GM23338 (cell line): Measurements from ENCODE around the gene CDCA4. TPM values are rescaled to one million over a fixed set of nuclear protein-coding genes. Genes with fewer than 3 reads are reported as not detected.

Source experiments
- ATAC-seq: fragments of 200-7000 bp; cut with Tn5 transposase; 3 replicates; pipeline ENCODE4 v1.9.1; 2020
- DNase-seq: peaks from one replicate; pipeline ENCODE4 v3.0.0-alpha.2; 2015; ENCODE audit warnings: low spot score
- H2AFZ ChIP-seq: fragments of 200-600 bp; sonication (generic); 2 replicates; pipeline ENCODE4 v1.8.0; 2016; ENCODE audit warnings: antibody characterized with exemption, mild to moderate bottlenecking, moderate library complexity
- H3F3A ChIP-seq: fragments of 200-600 bp; sonication (generic); replicated peaks from 2 replicates; pipeline ENCODE4 v1.8.0; 2017; ENCODE audit warnings: antibody characterized with exemption, mixed run types, low read depth
- H3K27ac ChIP-seq: fragments of 200-600 bp; sonication (generic); 2 replicates; pipeline ENCODE4 v1.6.1; 2016; ENCODE audit warnings: low read depth
- H3K27me3 ChIP-seq: fragments of 200-600 bp; sonication (generic); 2 replicates; pipeline ENCODE4 v1.8.0; 2016; ENCODE audit warnings: mild to moderate bottlenecking, mixed run types, moderate library complexity; ENCODE audit not compliant: insufficient read depth
- H3K36me3 ChIP-seq: fragments of 200-600 bp; sonication (generic); 2 replicates; pipeline ENCODE4 v1.8.0; 2016; ENCODE audit warnings: mild to moderate bottlenecking; ENCODE audit not compliant: insufficient read depth
- H3K4me1 ChIP-seq: fragments of 200-600 bp; sonication (generic); 2 replicates; pipeline ENCODE4 v1.8.0; 2016; ENCODE audit warnings: mild to moderate bottlenecking, moderate library complexity; ENCODE audit not compliant: insufficient read depth
- H3K4me2 ChIP-seq: fragments of 200-600 bp; sonication (generic); 2 replicates; pipeline ENCODE4 v1.7.1; 2017; ENCODE audit warnings: mixed run types
- H3K4me3 ChIP-seq: fragments of 200-600 bp; sonication (generic); 2 replicates; pipeline ENCODE4 v1.6.1; 2016; ENCODE audit warnings: mixed run types
- H3K79me2 ChIP-seq: fragments of 200-600 bp; sonication (generic); replicated peaks from 2 replicates; pipeline ENCODE4 v1.8.0; 2017; ENCODE audit warnings: mild to moderate bottlenecking; ENCODE audit not compliant: insufficient read depth
- H3K9me2 ChIP-seq: fragments of 200-600 bp; sonication (generic); 2 replicates; pipeline ENCODE4 v1.8.0; 2017; ENCODE audit not compliant: insufficient read depth
- H4K20me1 ChIP-seq: fragments of 200-600 bp; sonication (generic); replicated peaks from 2 replicates; pipeline ENCODE4 v1.8.0; 2017; ENCODE audit warnings: mild to moderate bottlenecking; ENCODE audit not compliant: insufficient read depth
- H3K27ac Mint-ChIP-seq: 2 replicates; pipeline ENCODE4 v1.8.0; 2020; ENCODE audit warnings: inconsistent platforms, mild to moderate bottlenecking, moderate library complexity, mixed read lengths
- H3K27me3 Mint-ChIP-seq: 3 replicates; pipeline ENCODE4 v1.8.0; 2022; ENCODE audit warnings: low read depth, mild to moderate bottlenecking, moderate library complexity, mixed read lengths, inconsistent platforms; ENCODE audit not compliant: insufficient read depth, poor library complexity
- H3K36me3 Mint-ChIP-seq: 3 replicates; pipeline ENCODE4 v1.8.0; 2021; ENCODE audit warnings: low read depth, mild to moderate bottlenecking, inconsistent platforms, moderate library complexity, mixed read lengths
- H3K4me1 Mint-ChIP-seq: 3 replicates; pipeline ENCODE4 v1.8.0; 2020; ENCODE audit warnings: mild to moderate bottlenecking, inconsistent platforms, mixed read lengths
- H3K4me3 Mint-ChIP-seq: 3 replicates; pipeline ENCODE4 v1.8.0; 2021; ENCODE audit warnings: moderate library complexity, mild to moderate bottlenecking, inconsistent platforms, mixed read lengths
- H3K9me3 Mint-ChIP-seq: 3 replicates; pipeline ENCODE4 v1.8.0; 2020; ENCODE audit warnings: moderate library complexity, mild to moderate bottlenecking, inconsistent platforms, mixed read lengths
- CREB1 ChIP-seq: fragments of 250-450 bp; sonication (Bioruptor Pico); IDR thresholded peaks from 2 replicates; pipeline ENCODE4 v1.5.0; 2020; ENCODE audit warnings: low read depth, mild to moderate bottlenecking, moderate library complexity
- CTCF ChIP-seq, 2 experiments: fragments of 200-600 bp in 1 of 2; sonication (generic) in 1 of 2; conservative IDR thresholded peaks; 2 replicates each; pipeline versions ENCODE4 v1.5.1 to v1.6.1; 2016 to 2017; ENCODE audit warnings: antibody characterized with exemption in 2 of 2, low read depth in 2 of 2, mild to moderate bottlenecking in 2 of 2, moderate library complexity in 1 of 2
- ETS1 ChIP-seq: IDR thresholded peaks from 2 replicates; pipeline ENCODE4 v1.6.1; 2016; ENCODE audit warnings: antibody characterized with exemption
- EZH2 ChIP-seq: fragments of 200-600 bp; sonication (generic); IDR thresholded peaks from one replicate; pipeline ENCODE4 v1.8.0; 2017; ENCODE audit warnings: antibody characterized with exemption, mild to moderate bottlenecking, low read depth; ENCODE audit not compliant: unreplicated experiment
- NANOG ChIP-seq: IDR thresholded peaks from 2 replicates; pipeline ENCODE4 v1.6.1; 2016; ENCODE audit warnings: antibody characterized with exemption, borderline replicate concordance
- STAT1 ChIP-seq: IDR thresholded peaks from one replicate; pipeline ENCODE4 v1.6.1; 2016; ENCODE audit warnings: antibody characterized with exemption; ENCODE audit not compliant: unreplicated experiment
- ZNF114 ChIP-seq: fragments of 250-450 bp; sonication (Bioruptor Pico); IDR thresholded peaks from 2 replicates; pipeline ENCODE4 v1.5.0; 2020; ENCODE audit warnings: mild to moderate bottlenecking, moderate library complexity
- polyA plus RNA-seq: library from polyadenylated mRNA; unstranded; fragments of >200 nt; fragmentation: Nextera tagmentation; extraction: Ambion mirVana; gene quantifications from 2 replicates; pipeline ENCODE4 v1.2.1, GENCODE V29; 2016
- total RNA-seq: library from RNA; depleted of rRNA; stranded (reverse); fragments of >200 nt; shearing (Covaris generic); gene quantifications from 2 replicates; pipeline ENCODE4 v1.2.3, GENCODE V29; 2014
- TF ChIP-seq, protein P1 (sequence below): fragments of 250-450 bp; sonication (Bioruptor Pico); IDR thresholded peaks from 2 replicates; pipeline ENCODE4 v1.5.0; 2020; ENCODE audit warnings: mild to moderate bottlenecking, moderate library complexity
- TF ChIP-seq, protein P2 (sequence below): IDR thresholded peaks from one replicate; pipeline ENCODE4 v1.6.1; 2018; ENCODE audit warnings: antibody characterized with exemption; ENCODE audit not compliant: unreplicated experiment

CDCA4 gene
- total and polyA plus RNA-seq, 2 experiments from 2014 or later, result 32.6 to 70.7 TPM

- no peak overlapping the region for H3K27ac ChIP-seq
Observed at GRCh38 chr14:105007593-105008264, 13.2 kb downstream of the CDCA4 start.

More at GRCh38 chr14:105007593-105008264, 13.2 kb downstream of the CDCA4 start:
- no peak for TF ChIP-seq EZH2
- TF ChIP-seq STAT1, result no peak
- TF ChIP-seq CTCF (conservative IDR thresholded peaks at IDR 0.05; ENCODE audit: low read depth in 2 of 2), result no peak
- TF ChIP-seq, protein P1, sequence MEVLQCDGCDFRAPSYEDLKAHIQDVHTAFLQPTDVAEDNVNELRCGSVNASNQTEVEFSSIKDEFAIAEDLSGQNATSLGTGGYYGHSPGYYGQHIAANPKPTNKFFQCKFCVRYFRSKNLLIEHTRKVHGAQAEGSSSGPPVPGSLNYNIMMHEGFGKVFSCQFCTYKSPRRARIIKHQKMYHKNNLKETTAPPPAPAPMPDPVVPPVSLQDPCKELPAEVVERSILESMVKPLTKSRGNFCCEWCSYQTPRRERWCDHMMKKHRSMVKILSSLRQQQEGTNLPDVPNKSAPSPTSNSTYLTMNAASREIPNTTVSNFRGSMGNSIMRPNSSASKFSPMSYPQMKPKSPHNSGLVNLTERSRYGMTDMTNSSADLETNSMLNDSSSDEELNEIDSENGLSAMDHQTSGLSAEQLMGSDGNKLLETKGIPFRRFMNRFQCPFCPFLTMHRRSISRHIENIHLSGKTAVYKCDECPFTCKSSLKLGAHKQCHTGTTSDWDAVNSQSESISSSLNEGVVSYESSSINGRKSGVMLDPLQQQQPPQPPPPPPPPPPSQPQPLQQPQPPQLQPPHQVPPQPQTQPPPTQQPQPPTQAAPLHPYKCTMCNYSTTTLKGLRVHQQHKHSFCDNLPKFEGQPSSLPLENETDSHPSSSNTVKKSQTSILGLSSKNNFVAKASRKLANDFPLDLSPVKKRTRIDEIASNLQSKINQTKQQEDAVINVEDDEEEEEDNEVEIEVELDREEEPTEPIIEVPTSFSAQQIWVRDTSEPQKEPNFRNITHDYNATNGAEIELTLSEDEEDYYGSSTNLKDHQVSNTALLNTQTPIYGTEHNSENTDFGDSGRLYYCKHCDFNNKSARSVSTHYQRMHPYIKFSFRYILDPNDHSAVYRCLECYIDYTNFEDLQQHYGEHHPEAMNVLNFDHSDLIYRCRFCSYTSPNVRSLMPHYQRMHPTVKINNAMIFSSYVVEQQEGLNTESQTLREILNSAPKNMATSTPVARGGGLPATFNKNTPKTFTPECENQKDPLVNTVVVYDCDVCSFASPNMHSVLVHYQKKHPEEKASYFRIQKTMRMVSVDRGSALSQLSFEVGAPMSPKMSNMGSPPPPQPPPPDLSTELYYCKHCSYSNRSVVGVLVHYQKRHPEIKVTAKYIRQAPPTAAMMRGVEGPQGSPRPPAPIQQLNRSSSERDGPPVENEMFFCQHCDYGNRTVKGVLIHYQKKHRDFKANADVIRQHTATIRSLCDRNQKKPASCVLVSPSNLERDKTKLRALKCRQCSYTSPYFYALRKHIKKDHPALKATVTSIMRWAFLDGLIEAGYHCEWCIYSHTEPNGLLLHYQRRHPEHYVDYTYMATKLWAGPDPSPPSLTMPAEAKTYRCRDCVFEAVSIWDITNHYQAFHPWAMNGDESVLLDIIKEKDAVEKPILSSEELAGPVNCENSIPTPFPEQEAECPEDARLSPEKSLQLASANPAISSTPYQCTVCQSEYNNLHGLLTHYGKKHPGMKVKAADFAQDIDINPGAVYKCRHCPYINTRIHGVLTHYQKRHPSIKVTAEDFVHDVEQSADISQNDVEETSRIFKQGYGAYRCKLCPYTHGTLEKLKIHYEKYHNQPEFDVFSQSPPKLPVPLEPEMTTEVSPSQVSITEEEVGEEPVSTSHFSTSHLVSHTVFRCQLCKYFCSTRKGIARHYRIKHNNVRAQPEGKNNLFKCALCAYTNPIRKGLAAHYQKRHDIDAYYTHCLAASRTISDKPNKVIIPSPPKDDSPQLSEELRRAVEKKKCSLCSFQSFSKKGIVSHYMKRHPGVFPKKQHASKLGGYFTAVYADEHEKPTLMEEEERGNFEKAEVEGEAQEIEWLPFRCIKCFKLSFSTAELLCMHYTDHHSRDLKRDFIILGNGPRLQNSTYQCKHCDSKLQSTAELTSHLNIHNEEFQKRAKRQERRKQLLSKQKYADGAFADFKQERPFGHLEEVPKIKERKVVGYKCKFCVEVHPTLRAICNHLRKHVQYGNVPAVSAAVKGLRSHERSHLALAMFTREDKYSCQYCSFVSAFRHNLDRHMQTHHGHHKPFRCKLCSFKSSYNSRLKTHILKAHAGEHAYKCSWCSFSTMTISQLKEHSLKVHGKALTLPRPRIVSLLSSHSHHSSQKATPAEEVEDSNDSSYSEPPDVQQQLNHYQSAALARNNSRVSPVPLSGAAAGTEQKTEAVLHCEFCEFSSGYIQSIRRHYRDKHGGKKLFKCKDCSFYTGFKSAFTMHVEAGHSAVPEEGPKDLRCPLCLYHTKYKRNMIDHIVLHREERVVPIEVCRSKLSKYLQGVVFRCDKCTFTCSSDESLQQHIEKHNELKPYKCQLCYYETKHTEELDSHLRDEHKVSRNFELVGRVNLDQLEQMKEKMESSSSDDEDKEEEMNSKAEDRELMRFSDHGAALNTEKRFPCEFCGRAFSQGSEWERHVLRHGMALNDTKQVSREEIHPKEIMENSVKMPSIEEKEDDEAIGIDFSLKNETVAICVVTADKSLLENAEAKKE (CRISPR knock-in tag), result no peak
- no peak for TF ChIP-seq CREB1
- no peak for TF ChIP-seq ETS1
- no peak for TF ChIP-seq NANOG
- TF ChIP-seq, protein P2, sequence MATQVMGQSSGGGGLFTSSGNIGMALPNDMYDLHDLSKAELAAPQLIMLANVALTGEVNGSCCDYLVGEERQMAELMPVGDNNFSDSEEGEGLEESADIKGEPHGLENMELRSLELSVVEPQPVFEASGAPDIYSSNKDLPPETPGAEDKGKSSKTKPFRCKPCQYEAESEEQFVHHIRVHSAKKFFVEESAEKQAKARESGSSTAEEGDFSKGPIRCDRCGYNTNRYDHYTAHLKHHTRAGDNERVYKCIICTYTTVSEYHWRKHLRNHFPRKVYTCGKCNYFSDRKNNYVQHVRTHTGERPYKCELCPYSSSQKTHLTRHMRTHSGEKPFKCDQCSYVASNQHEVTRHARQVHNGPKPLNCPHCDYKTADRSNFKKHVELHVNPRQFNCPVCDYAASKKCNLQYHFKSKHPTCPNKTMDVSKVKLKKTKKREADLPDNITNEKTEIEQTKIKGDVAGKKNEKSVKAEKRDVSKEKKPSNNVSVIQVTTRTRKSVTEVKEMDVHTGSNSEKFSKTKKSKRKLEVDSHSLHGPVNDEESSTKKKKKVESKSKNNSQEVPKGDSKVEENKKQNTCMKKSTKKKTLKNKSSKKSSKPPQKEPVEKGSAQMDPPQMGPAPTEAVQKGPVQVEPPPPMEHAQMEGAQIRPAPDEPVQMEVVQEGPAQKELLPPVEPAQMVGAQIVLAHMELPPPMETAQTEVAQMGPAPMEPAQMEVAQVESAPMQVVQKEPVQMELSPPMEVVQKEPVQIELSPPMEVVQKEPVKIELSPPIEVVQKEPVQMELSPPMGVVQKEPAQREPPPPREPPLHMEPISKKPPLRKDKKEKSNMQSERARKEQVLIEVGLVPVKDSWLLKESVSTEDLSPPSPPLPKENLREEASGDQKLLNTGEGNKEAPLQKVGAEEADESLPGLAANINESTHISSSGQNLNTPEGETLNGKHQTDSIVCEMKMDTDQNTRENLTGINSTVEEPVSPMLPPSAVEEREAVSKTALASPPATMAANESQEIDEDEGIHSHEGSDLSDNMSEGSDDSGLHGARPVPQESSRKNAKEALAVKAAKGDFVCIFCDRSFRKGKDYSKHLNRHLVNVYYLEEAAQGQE, result no peak
- no peak for TF ChIP-seq ZNF114 (CRISPR knock-in tag)
- H3K79me2 ChIP-seq, result peaks cover 42% of the 10 kb centered on the region
- H3K27ac Mint-ChIP-seq, result no peak overlapping the region
- no peak for ATAC-seq
- H3F3A ChIP-seq, result no peaks in the 10 kb centered on the region
- no peaks in the 10 kb centered on the region for H3K9me2 ChIP-seq
- peaks cover 13% of the 10 kb centered on the region for H3K36me3 ChIP-seq
- H3K4me3 Mint-ChIP-seq, result no peak overlapping the region
- peaks cover 9% of the 10 kb centered on the region for H3K27me3 Mint-ChIP-seq
- H3K4me1 ChIP-seq, result no peaks in the 10 kb centered on the region
- no peaks in the 10 kb centered on the region for H3K4me1 Mint-ChIP-seq
- no peak overlapping the region for H3K4me3 ChIP-seq
- peaks cover 17% of the 10 kb centered on the region for H4K20me1 ChIP-seq
- no peak overlapping the region for H3K4me2 ChIP-seq
- no peak overlapping the region for H2AFZ ChIP-seq
- peaks cover 41% of the 10 kb centered on the region for H3K36me3 Mint-ChIP-seq
- no peaks in the 10 kb centered on the region for H3K9me3 Mint-ChIP-seq
- no peak for DNase-seq
- no peaks in the 10 kb centered on the region for H3K27me3 ChIP-seq
